Transverse colon (tissue), 3 donors: ENCODE data around the gene NT5E.

ENCODE experiments used
- POLR2A ChIP-seq: fragments of 450-650 bp; IDR thresholded peaks from one replicate; pipeline ENCODE4 v1.6.1; 2016; ENCODE audit warnings: antibody characterized with exemption, mild to moderate bottlenecking, moderate library complexity
- TF ChIP-seq, protein P1 (sequence below), 5 experiments: fragments of 200-600 bp in 3 of 5; fragments of 450-650 bp in 2 of 5; sonication (generic) in 3 of 5; IDR thresholded peaks; 1 replicate in 2 of 5; 2 replicates in 3 of 5; pipeline ENCODE4 v1.5.1; 2016 to 2017; ENCODE audit warnings: antibody characterized with exemption in 5 of 5, inconsistent platforms in 3 of 5, mild to moderate bottlenecking in 2 of 5, moderate library complexity in 1 of 5

DNA sequence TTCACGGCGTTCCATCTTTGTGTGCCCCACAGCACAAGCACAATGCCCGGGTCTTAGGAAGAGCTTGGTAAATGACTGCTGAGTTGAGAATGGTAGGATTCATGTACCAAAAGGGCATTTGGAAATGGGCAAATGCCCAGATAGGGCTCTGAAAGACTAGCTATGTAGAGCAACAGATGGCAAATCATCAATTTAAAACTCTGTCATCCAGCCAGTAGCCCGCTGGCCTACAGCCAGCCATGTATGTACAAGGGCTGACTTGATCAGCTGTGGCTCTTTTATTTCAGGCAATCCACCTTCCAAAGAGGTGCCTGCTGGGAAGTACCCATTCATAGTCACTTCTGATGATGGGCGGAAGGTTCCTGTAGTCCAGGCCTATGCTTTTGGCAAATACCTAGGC lies 35.1 kb downstream of the NT5E start:
- TF ChIP-seq, protein P1, sequence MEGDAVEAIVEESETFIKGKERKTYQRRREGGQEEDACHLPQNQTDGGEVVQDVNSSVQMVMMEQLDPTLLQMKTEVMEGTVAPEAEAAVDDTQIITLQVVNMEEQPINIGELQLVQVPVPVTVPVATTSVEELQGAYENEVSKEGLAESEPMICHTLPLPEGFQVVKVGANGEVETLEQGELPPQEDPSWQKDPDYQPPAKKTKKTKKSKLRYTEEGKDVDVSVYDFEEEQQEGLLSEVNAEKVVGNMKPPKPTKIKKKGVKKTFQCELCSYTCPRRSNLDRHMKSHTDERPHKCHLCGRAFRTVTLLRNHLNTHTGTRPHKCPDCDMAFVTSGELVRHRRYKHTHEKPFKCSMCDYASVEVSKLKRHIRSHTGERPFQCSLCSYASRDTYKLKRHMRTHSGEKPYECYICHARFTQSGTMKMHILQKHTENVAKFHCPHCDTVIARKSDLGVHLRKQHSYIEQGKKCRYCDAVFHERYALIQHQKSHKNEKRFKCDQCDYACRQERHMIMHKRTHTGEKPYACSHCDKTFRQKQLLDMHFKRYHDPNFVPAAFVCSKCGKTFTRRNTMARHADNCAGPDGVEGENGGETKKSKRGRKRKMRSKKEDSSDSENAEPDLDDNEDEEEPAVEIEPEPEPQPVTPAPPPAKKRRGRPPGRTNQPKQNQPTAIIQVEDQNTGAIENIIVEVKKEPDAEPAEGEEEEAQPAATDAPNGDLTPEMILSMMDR (IDR thresholded peaks at IDR 0.05): no peak
- TF ChIP-seq POLR2A: no peak
